Mesenteric fat pad (tissue), 1 donor: Measurements from ENCODE around the gene RAB4A. TPM values are rescaled to one million over a fixed set of nuclear protein-coding genes. Genes with fewer than 3 reads are reported as not detected.

Source experiments
- DNase-seq: peaks from one replicate; pipeline ENCODE4 v3.0.0-alpha.2; 2020; ENCODE audit warnings: low spot score
- long read RNA-seq: library from polyadenylated mRNA; unstranded; transcript quantifications from one replicate; pipeline ENCODE4 v2.0.0, GENCODE V29; 2020
- total RNA-seq: library from RNA; stranded (reverse); fragmentation: NEBNext Ultra II Directional; extraction: Animal tissue kit (Norgen Biotek cat#: 25700); gene quantifications from one replicate; pipeline ENCODE4 v1.2.1, GENCODE V29; 2021
- donor health status: DM: yes; HTN: yes; CAD: no.

The RAB4A gene, protein sequence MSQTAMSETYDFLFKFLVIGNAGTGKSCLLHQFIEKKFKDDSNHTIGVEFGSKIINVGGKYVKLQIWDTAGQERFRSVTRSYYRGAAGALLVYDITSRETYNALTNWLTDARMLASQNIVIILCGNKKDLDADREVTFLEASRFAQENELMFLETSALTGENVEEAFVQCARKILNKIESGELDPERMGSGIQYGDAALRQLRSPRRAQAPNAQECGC
- 50.2 TPM for total RNA-seq
- long read RNA-seq, transcript RAB4A-201 (8 exons, 2,966 nt) = major isoform, 71 of 88 reads
- long read RNA-seq, partial matches to known transcripts = 2 of 88 reads
- long read RNA-seq, other reads (novel, unspliced or antisense) = 7 of 88 reads

DNA sequence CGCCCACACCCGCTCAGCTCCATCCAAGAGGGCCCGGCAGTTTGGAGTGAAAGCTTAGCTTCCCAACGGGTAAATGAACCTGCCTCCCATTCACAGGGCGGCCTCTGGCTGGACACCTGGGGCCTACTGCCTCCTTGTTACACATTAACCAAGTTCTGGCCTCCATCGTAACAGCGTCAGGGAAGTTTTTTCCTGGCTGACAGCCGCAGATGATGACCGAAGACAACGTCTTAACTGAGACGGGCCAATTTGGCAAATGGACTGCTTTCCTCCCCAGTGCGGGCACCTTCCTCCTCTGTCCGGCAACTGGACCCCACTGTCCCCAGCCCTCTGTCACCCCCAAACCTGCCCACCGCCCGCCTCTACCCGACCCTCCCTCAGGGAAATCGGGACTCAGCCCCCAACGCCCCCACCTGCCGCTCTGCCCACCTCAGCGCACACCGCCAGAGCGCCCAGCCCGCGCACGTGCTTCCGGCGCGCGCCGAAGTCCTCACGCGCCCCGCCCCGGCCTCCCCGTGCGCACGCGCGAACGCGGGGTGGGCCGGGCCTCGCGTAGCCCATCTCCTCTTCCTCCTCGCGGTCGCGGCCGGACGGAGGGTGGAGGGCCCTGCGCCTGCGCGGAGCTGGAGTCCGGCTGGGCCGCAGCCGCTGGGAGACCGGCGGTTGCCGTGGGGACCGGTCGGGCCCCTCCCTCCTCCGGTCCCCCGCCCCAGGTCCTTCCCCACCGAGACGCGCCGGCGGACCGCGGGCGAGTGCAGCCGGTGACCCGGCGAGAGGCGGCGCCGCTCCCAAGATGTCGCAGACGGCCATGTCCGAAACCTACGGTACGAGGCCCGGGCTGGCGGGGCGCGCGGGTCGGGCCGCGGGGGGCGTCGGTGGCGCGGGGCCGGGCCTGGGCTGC, at the start of gene RAB4A:
TSS of gene RAB4A (plus strand) at position 565 of the 901 bp plus-strand sequence. CDS start at position 794, 229 bp downstream.
- peak; percentile 95 for DNase-seq

DNA sequence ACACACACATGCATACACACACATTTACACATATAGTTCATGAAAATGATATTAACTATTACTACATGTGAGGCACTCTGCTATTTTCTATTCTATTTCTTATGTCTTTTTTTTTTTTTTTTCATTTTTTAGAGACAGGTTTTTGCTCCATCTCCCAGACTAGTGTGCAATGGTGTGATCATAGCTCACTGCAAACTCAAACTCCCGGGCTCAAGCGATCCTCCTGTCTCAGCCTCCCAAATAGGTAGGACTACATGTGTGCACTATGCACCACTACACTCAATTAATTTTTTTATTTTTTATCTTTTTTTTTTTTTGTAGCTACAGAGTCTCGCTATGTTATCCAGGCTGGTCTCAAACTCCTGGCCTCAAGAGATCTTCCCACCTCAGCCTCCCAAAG, 48.8 kb upstream of the RAB4A start:
- DNase-seq = no peak

DNA sequence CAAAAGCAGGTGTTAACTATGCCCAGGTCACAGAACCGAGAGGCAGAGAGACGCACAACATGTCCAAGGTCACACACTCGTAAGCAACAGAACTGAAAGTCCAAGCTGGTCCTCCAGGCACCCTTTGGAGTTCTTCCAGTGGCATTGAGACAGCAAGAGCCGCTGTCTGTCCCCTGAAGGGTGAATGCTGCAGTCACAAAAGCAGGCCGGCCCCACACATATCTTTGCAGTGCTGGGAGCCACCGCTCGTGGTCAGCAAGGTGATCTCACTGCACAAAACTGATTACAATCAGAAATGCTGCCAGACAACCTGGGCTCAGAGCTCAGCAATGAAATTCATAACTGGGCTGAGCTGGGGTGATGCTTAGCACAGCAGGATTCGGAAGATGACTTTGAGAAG, 47.4 kb upstream of the RAB4A start:
- no peak for DNase-seq

DNA sequence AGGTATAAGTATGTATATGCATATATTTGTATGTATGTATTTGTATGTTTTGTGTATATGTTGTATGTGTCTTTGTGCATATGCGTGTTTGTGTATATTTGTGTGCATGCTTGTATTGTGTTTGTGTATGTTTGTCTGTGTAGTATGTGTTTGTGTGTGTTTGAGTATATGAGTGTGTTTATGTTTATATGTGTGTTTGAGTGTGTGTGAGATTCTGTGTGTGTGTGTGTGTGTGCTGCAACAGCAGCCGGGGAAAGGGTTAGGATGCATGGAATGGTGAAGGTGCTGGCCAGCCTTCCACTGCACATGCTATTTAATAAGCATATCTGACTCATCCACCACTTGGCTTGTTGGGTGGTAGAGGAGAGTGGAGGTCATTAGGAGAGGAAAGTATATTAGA, 46.6 kb upstream of the RAB4A start:
- no peak for DNase-seq

DNA sequence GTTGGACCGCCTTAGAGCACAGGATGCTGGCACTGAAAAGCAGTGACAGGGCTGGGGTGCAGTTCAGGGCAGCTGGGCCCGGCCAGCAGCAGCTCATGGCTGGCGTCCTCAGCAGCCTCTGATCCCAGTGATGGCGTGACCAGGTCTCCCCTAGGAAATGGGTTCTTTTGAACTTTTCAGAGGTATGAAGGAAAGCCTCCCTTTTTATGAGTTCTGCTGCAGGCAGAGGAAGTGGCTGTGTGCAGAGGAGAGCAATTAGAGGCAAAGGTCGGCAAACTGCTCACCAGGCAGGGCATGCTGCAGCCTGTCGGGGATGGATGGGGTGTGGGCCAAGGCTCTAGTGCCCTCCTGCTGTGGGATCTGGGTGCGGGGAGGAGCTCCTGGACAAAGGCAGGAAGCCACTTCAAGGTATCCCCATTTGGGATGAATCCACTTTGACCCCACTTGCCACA, 45.6 kb upstream of the RAB4A start:
- DNase-seq = no peak

DNA sequence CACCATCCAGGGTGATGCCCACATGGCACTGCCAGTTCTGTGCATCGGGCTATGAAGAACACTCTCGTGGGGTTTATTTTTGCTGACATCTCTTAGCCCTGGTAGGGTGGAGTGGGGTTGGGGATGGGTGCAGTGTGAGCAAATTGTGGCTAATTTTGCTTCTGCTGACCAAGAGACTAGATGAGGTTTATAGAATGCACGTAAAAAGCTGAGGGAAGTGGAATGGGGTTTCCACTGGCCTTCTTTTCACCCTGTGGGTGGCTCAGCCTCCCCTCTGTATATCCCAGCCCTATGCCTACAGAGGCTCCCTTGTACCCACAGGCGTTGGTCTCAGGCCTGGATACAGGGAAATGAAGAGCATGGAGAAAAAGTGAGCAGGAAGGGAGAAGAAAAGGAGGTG, 44.1 kb upstream of the RAB4A start:
- no peak for DNase-seq

DNA sequence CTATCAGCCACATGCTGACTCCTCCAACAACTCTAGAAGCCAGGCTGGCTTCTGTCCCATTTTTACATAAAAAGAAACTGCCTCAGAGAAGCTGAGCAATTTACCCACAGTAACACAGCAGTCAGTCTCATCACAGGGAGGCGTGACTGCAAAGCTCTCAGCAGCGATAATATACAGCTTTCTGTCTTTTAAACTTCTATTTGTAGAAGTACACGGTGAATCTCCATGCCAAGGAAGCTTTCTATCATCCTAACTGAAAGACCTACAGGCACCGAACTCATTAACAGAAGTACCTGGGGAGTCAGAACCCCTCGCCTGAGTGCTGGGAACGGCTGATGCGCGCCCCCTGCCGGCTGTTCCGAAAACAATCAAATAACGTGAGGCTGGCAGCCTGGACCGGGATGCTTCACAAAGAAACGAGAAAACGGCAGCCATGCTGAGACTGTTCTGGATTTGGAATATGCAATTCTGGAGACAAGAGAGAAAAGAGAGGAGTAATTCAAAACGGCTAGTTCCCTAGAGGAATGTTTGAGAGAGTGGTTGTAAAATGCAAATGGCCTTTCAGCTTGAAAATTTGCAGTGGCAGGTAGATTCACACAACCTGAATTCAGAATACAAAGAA, 43.5 kb upstream of the RAB4A start:
- no peak for DNase-seq

DNA sequence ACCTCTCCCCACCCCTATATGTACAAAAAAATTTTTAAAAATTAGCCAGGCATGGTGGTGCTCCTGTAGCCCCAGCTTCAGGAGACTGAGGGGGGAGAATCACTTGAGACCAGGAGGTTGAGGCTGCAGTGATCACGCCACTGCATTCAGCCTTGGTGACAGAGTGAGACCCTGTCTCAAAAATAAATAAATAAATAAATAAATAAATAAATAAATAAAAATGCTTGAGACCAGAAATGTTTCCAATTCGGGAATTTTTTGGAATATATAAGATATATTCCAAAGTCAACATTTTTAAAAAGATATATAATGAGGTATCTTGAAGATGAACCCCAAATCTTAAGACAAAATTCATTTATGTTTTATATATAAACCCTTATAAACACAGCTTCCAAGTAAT, 42.4 kb upstream of the RAB4A start:
- no peak for DNase-seq

DNA sequence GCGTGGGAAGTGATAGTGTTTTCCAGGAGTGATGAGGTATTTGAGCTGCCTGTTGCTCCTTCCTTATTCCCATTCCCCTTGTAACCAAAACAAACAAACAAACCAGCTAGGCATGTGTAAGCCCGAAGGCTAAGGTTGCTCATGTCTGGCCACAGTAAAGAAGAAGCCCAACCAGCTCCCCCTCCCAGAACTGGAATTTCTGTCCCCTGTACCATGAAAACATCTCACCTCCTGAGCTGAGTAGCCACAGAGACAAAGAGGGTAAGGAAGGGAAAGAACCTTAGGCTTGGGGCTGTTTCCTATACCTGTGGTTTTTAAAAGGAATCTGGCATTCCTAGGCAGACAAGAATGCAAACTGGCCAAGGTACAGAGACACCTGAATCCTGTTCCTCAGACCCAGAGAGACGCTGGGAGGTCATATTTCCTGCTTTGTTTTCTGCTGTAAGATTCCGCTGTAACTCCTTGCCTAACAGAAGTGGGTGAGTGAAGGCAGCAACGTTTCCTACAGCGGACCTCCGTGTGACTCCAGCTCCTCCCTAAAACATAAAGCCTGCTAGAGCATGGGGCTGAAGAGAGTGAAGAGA, 41.7 kb upstream of the RAB4A start:
- DNase-seq = no peak

DNA sequence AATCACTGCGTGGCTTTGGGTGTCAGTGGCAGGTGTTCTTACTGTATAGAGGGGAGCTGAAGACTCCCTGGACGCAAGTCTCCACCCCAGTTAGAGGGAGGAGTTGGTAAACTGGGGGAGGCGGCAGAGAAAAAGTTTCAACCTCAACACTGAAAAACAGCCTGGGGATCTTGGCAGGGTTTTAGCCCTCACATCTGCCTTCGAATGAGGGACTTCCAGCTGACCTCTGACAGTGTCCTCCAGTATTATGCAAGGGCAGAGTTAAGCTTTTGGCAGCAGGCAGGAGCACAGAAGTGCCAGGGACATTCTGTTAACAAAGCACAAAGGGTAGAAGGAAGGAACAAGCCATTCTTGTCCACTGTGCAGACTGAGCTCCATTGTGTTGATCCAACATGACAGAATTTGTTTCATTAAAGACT, 41.2 kb upstream of the RAB4A start:
- no peak for DNase-seq

DNA sequence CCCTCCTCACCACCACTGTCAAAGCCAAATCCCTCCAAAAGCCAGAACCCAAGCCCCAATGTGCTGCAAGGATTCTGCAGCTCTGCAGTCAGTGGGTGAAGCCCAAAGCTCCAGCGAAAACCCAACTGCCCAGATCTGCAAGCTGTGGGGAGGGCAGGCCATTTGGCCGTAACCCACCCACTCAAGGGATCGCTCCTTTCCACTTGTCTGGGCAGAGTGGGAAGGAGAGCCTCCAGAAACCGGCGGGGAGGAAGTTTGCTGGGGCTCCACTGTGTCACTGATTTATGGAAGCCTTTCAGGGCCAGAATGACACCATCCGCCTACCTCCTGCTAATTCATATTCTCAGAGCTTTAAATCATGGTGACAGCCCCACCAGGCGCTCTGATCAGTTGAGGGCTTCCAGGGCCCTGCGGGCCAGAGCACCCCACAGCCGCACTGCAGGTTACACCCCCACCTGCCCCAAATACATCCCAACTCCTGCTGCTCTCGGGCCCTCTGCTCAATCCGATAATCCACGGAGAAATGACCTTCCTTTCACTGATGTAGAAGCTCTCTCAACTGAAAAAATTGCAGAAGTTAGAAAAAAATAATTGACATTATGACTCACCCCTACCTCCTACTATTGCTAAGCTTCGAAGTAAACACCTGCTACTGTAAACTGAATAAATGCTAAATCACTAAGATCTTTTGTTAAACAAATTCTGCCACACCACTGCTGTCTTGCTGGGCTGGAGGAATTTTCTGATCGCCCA, 40.6 kb upstream of the RAB4A start:
- no peak for DNase-seq

DNA sequence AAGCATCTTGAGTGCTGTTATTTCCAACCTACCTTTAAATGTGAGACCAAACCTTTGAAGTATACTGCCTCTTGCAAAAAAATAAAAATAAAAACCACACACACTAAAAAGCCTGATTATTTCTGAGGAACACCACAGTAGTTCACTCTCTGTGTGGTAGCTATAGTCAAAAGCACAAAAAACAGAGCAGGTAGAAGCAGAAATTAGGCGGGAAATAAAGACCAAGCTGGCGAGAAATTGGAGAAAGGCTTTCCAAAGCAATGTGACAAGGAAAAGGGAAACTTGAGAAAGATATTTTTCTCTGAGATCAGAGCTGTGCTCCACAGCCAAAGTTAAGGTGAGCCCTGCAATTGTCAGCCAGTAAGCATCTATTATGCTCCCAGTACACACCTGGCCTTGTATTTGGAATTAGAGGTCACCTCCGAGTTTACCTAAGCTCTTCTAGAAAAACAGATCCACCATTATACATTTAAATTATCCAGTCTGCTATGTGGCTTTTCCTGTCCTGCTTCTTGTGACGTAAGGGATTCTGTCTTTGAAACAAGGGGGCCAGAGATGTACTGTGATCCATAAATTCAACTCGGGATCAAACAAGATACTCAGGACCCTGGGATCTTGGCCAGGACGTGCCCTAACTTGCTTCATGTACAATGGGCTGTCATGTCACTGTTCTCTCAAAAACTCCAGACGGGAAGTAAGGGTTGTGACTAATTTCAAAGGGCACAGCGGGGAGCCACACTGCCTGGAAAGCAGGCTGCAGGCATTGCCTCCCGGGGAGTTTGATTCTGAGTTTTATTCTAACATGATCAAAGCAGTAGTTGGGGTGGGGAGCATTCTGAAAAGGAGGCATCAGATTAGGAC, 39.8 kb upstream of the RAB4A start:
- DNase-seq = no peak

DNA sequence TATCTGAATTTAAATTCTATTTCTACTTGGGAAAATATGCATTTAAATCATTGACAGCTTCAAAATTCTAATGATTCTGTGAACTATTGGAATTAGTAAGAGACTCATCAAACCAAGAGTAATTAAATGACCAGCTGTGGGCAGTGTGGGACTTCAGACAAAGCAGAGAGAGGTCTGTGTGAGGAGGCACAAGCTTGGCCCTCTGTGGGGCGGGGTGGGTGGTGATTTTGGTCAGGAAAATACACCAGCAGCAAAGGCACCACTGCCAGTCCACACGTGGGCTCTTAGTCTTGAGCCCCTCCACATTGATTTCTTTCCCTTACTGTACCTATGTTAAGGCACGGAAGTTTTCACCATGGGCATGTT, 39.2 kb upstream of the RAB4A start:
- DNase-seq = no peak

DNA sequence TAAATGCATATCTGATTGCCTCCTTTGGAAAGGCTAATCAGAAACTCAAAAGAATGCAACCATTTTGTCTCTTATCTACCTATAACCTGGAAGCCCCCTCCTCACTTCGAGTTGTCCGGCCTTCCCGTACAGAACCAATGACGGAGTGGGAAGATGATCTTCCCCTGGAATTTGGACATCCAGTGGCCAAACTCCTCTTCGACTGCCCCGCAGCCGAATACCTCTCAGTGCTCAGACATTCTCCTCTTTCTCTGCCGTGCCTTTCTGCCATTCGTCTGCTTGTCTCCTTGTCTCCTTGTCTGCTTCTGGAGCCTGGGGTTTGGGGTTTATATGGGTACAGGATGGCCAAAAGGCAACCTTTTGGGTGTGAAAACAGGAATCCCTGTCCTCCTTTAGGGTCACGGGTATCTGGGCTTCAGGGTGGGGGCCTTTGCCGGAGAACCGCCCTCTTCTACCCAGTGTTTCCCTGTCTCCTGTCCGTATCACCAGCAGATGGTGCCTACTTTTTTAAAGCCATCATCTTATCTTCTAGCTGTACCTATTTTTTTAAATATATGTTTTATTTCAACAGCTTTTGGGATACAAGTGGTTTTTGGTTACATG, 35.9 kb upstream of the RAB4A start:
- no peak for DNase-seq

DNA sequence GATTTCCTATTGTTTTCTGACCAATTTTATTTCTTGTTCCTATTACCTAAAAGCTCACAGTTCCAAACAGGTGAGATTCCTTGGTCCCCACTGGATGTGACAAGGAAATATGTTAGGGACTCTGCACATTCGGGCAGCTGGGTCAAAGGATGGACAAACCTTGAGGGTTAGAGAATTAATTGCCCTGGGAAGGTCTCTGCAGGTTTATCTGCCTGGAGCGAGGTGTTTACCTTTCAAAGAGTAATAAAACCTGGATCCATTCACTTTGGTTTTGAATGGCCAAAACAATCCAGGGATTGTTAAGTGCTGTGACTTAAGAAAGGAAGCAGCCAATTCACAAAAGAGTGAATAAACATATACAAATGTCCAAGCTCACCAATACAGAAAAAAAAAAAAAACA, 33.6 kb upstream of the RAB4A start:
- no peak for DNase-seq

DNA sequence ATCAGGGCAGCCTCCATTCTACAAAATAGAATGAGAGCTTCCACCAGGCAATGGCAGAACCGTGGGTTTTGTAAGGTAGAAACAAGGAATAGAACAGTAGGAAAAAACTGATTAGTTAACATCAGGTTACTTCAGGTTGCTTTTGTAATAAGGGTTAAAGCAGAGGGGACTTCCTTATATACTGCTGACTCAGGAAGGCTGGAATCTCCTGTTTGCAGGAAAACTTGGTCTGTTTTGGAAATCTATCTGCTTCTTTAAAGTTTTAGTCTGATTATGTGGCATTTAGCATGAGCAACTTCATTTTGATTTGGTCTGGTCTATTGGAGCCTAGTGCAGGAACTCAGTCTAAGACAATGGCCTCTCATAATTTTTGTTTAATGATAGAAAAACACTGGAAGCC, 32.7 kb upstream of the RAB4A start:
- no peak for DNase-seq

DNA sequence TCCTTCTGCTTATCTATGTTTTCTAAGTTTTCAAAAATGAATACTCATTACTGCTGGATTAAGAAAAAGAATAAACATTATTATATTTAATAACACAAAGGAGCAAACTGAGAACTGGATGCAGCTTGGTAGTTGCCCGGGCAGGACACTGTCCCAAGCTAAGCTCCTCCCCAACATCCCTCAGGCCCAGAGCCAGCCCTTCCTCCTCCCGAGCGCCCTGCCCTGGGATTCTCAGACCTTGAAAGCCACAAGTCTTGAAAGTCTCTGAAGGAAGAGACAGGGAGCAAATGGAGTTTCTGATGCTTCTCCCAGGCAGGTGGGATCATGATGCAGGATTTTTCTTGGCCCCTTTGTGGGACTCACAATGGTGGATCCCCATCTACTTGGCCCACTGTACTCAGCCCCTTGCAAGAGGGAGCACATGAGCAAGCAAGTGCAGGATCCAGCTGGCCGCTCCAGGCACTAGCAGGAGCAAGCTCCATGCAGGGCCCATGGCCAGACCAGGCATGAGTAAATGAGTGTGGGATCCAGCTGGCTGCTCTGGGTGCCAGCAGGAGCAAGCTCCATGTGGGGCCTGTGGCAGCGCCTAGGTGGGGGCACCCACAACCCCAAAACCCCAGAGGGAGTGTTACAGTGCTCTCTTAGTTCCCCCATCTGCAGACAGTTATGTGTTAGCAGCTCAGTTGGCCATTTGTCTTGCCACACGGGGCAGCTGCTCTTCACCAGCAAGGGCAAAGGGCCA, 32.1 kb upstream of the RAB4A start:
- no peak for DNase-seq

DNA sequence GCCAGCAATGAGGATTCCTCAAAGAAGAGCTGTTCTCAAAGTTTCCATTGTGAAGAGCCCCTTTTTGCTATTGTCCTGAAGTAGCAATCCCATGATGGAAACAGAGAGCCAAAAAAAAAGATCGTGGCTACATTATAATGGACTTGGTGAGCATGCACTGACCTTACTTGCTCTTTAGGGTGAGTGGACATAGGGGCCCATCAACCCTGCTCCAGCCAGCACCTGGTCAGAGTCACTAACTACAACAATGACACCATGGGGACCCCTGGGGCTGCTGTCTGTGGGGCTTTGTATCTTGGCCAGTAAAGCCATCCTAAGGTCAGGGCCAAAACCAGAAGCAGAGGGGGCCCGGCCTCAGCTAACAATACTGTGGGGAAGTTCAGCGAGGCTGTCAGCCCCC, 30.4 kb upstream of the RAB4A start:
- no peak for DNase-seq

DNA sequence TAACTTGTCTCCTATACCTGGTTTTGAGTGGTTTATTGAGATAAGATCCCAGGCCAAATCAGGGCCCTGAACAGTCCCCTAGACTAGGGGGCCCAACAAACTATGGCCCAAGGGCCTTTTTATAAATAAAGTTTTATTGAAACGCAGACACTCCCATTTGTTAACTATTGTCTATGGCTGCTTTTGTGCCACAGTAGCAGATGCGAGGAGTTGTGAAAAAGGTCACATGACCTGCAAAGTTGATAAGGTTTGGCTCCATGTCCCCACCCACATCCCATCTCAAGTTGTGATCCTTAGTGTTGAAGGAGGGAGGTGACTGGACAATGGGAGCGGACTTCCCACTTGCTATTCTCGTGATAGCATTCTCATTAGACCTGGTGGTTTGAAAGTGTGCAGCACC, 29.5 kb upstream of the RAB4A start:
- DNase-seq = no peak
